Panc1 (cell line): Measurements from ENCODE around the gene ERCC1. TPM values are rescaled to one million over a fixed set of nuclear protein-coding genes. Genes with fewer than 3 reads are reported as not detected.

Experiments
- ATAC-seq: fragments of 200-7000 bp; cut with Tn5 transposase; 2 replicates; pipeline ENCODE4 v1.9.1; 2020; ENCODE audit warnings: mild to moderate bottlenecking, moderate library complexity
- BruUV-seq: library from RNA; stranded (reverse); fragments of 400-500 nt; replicated peaks from 2 replicates; lab custom pipeline; 2021; lab: Mats Ljungman, UMichigan
- CTCF ChIA-PET: fragments of 300-600 bp; sonication (Branson Sonifier 250); formaldehyde crosslinking; loops from one replicate; lab custom pipeline; 2022; ENCODE audit warnings: antibody characterized with exemption; lab: Charles Lee
- POLR2A ChIA-PET: fragments of 300-600 bp; sonication (Branson Sonifier 250); formaldehyde crosslinking; loops from one replicate; lab custom pipeline; 2022; ENCODE audit warnings: antibody characterized with exemption; lab: Charles Lee
- DNase-seq: peaks from one replicate; pipeline ENCODE4 v3.0.0-alpha.2; 2010; ENCODE audit warnings: low read depth, low spot score
- H3K27ac ChIP-seq: 2 replicates; pipeline ENCODE4 v1.5.1; 2011; ENCODE audit warnings: mild to moderate bottlenecking, low read length, inconsistent platforms
- H3K27me3 ChIP-seq: fragments of 200-500 bp; sonication (Bioruptor generic); 2 replicates; pipeline ENCODE4 v1.6.0; 2014; ENCODE audit warnings: low read length, inconsistent platforms; ENCODE audit not compliant: control insufficient read depth, insufficient read depth
- H3K36me3 ChIP-seq: fragments of 200-500 bp; sonication (Bioruptor generic); 2 replicates; pipeline ENCODE4 v1.5.1; 2014; ENCODE audit warnings: inconsistent platforms, mild to moderate bottlenecking, low read length, moderate library complexity; ENCODE audit not compliant: control insufficient read depth, insufficient read depth
- H3K4me1 ChIP-seq: 2 replicates; pipeline ENCODE4 v1.5.1; 2011; ENCODE audit warnings: inconsistent platforms, mild to moderate bottlenecking, low read length, moderate library complexity; ENCODE audit not compliant: control insufficient read depth, insufficient read depth
- H3K4me3 ChIP-seq, 2 experiments: 2 replicates each; pipeline ENCODE4 v1.5.1; 2011 to 2012; ENCODE audit warnings: low read depth in 2 of 2, low read length in 2 of 2, mild to moderate bottlenecking in 2 of 2, inconsistent platforms in 1 of 2, moderate library complexity in 1 of 2
- H3K9me3 ChIP-seq: fragments of 200-500 bp; sonication (Bioruptor generic); 2 replicates; pipeline ENCODE4 v1.5.1; 2014; ENCODE audit warnings: low read depth, mild to moderate bottlenecking, inconsistent platforms, low read length, moderate library complexity; ENCODE audit not compliant: control insufficient read depth, insufficient read depth
- POLR2AphosphoS5 ChIP-seq: IDR thresholded peaks from 2 replicates; pipeline ENCODE4 v1.6.1; 2012; ENCODE audit warnings: mild to moderate bottlenecking, low read depth, low read length, moderate library complexity
- SIN3A ChIP-seq: IDR thresholded peaks from 2 replicates; pipeline ENCODE4 v1.6.1; 2012; ENCODE audit warnings: low read depth, mild to moderate bottlenecking, low read length, moderate library complexity, borderline replicate concordance; ENCODE audit not compliant: insufficient read depth
- TCF7L2 ChIP-seq: IDR thresholded peaks from 2 replicates; pipeline ENCODE4 v1.6.1; 2011; ENCODE audit warnings: mild to moderate bottlenecking, low read depth, low read length, inconsistent platforms
- in situ Hi-C: cut with HindIII; loops from 2 replicates; pipeline ENCODE4 v1.10.0; 2016; ENCODE audit warnings: low sequenced_read_pairs, low pct_unique_long_range_greater_than_20kb
- intact Hi-C: fragments of 100-400 bp; cut with micrococcal nuclease; formaldehyde crosslinking; loops from one replicate; pipeline ENCODE4 v1.10.0; 2022; ENCODE audit not compliant: unreplicated experiment
- total RNA-seq: library from RNA; stranded (reverse); gene quantifications from one replicate; pipeline ENCODE4 v1.2.1, GENCODE V29; 2021; ENCODE audit not compliant: unreplicated experiment
- TF ChIP-seq, protein P1 (sequence below): fragments of 450-650 bp; IDR thresholded peaks from 2 replicates; pipeline ENCODE4 v1.5.1; 2017; ENCODE audit warnings: mild to moderate bottlenecking
- TF ChIP-seq, protein P2 (sequence below), 2 experiments: IDR thresholded peaks; 2 replicates each; pipeline ENCODE4 v1.6.1; 2011 to 2012; ENCODE audit warnings: low read depth in 2 of 2, control low read depth in 1 of 2, low read length in 1 of 2, mild to moderate bottlenecking in 1 of 2, moderate library complexity in 1 of 2; ENCODE audit not compliant: insufficient read depth in 1 of 2

The ERCC1 gene
- total RNA-seq, 1 experiment from 2014 or later = 80.3 TPM

GRCh38 chr19:45363861-45364459 is 59.8 kb downstream of the ERCC1 start:
- Histone ChIP-seq H3K4me3 (no peak overlapping the region), H3K4me1 (no peaks in the 10 kb centered on the region), H3K27ac (no peak overlapping the region), H3K27me3 (no peaks in the 10 kb centered on the region), H3K36me3 (no peaks in the 10 kb centered on the region), H3K9me3 (no peaks in the 10 kb centered on the region)
- intact Hi-C loops (no loop called here), in situ Hi-C loops (no loop called here)
- ChIA-PET CTCF (no interaction called here), POLR2A (no interaction called here)
- ATAC-seq (no peak), DNase-seq (no peak)
- BruUV-seq = no TSS peak
- TF ChIP-seq, protein P1, sequence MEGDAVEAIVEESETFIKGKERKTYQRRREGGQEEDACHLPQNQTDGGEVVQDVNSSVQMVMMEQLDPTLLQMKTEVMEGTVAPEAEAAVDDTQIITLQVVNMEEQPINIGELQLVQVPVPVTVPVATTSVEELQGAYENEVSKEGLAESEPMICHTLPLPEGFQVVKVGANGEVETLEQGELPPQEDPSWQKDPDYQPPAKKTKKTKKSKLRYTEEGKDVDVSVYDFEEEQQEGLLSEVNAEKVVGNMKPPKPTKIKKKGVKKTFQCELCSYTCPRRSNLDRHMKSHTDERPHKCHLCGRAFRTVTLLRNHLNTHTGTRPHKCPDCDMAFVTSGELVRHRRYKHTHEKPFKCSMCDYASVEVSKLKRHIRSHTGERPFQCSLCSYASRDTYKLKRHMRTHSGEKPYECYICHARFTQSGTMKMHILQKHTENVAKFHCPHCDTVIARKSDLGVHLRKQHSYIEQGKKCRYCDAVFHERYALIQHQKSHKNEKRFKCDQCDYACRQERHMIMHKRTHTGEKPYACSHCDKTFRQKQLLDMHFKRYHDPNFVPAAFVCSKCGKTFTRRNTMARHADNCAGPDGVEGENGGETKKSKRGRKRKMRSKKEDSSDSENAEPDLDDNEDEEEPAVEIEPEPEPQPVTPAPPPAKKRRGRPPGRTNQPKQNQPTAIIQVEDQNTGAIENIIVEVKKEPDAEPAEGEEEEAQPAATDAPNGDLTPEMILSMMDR = no peak
- TF ChIP-seq, protein P2, sequence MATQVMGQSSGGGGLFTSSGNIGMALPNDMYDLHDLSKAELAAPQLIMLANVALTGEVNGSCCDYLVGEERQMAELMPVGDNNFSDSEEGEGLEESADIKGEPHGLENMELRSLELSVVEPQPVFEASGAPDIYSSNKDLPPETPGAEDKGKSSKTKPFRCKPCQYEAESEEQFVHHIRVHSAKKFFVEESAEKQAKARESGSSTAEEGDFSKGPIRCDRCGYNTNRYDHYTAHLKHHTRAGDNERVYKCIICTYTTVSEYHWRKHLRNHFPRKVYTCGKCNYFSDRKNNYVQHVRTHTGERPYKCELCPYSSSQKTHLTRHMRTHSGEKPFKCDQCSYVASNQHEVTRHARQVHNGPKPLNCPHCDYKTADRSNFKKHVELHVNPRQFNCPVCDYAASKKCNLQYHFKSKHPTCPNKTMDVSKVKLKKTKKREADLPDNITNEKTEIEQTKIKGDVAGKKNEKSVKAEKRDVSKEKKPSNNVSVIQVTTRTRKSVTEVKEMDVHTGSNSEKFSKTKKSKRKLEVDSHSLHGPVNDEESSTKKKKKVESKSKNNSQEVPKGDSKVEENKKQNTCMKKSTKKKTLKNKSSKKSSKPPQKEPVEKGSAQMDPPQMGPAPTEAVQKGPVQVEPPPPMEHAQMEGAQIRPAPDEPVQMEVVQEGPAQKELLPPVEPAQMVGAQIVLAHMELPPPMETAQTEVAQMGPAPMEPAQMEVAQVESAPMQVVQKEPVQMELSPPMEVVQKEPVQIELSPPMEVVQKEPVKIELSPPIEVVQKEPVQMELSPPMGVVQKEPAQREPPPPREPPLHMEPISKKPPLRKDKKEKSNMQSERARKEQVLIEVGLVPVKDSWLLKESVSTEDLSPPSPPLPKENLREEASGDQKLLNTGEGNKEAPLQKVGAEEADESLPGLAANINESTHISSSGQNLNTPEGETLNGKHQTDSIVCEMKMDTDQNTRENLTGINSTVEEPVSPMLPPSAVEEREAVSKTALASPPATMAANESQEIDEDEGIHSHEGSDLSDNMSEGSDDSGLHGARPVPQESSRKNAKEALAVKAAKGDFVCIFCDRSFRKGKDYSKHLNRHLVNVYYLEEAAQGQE (IDR thresholded peaks at IDR 0.05; ENCODE audit: insufficient read depth in 1 of 2, low read depth in 2 of 2, low read length in 1 of 2) = no peak
- TF ChIP-seq TCF7L2 (no peak), SIN3A (no peak), POLR2AphosphoS5 (no peak)

- H3K9me3 ChIP-seq = no peaks in the 10 kb centered on the region
These were observed 61.4 kb downstream of the ERCC1 start for GRCh38 chr19:45362291-45362690.

More at GRCh38 chr19:45362291-45362690, 61.4 kb downstream of the ERCC1 start:
- no TSS peak for BruUV-seq
- CTCF ChIA-PET = no interaction called here
- no peaks in the 10 kb centered on the region for H3K27me3 ChIP-seq
- TF ChIP-seq, protein P1 = no peak
- in situ Hi-C loops = no loop called here
- intact Hi-C loops = no loop called here
- H3K36me3 ChIP-seq = no peaks in the 10 kb centered on the region
- no peak for DNase-seq
- H3K4me1 ChIP-seq = no peaks in the 10 kb centered on the region
- H3K4me3 ChIP-seq = no peak overlapping the region
- H3K27ac ChIP-seq = no peak overlapping the region
- POLR2A ChIA-PET = no interaction called here
- no peak for ATAC-seq
